ENCODE results near the gene PIK3R1.
"Not testable (repeated sequence)": the region's sequence is repeated elsewhere in the genome, so short reads cannot be mapped to it uniquely, and the experiment has no call there.

The PIK3R1 gene

GRCh38 chr5:68226546-68227073, 11.1 kb downstream of the PIK3R1 start:
- DNase-seq (ENCODE audit: low spot score) = no peak

DNA sequence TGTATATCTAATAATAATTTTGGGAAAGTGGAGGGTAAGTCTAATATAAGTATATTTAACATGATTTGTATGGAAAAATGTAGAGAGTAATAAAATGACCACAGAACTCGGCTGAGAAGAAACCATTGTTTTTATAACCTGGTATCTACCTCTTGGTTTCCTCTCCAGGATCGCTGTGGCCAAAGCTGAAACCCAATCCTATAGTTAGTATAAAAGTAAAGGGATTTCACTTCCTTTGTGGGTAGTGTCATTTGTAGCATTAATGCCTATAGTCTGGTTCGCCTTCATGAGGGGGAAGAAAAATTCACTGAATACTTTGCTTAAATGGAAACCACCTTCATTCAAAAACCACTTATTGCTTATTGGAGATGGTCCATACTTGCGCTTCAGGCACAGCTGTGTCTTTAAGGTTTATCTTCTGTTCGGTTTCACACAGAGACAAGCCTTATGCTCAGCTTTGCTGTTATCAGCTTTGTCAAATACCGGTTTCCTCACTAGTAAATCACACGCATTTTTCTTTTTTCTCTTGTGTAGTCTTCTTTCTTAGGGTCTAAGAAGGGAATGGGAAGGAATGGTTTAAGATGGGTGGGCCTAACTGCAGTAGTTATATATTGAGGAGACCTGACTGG, 12.1 kb downstream of the PIK3R1 start:
- no peak for DNase-seq (ENCODE audit: low spot score)

DNA sequence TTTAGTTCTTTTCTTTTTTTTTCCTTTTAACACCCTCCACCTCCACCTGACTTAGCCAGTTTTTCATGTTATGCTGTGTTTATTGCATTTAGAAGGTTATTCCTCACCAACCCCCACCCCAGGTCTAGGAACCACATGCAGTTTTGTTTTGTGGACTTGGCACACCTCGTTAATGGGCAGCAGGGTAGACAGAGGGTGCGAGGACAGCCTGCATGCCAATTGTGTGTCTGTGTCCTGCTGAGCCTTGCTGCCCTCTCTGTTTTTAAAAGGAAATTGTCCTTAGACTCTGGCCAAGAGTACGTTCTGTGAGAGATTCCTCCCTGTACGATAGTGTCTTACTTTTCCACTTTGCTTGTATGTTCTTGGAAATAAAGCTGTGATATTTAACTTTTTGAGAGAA, 13.9 kb downstream of the PIK3R1 start:
- DNase-seq (ENCODE audit: low spot score) = no peak

- DNase-seq (ENCODE audit: low spot score) = no peak
Observed at GRCh38 chr5:68230285-68230684, 14.7 kb downstream of the PIK3R1 start.

DNA sequence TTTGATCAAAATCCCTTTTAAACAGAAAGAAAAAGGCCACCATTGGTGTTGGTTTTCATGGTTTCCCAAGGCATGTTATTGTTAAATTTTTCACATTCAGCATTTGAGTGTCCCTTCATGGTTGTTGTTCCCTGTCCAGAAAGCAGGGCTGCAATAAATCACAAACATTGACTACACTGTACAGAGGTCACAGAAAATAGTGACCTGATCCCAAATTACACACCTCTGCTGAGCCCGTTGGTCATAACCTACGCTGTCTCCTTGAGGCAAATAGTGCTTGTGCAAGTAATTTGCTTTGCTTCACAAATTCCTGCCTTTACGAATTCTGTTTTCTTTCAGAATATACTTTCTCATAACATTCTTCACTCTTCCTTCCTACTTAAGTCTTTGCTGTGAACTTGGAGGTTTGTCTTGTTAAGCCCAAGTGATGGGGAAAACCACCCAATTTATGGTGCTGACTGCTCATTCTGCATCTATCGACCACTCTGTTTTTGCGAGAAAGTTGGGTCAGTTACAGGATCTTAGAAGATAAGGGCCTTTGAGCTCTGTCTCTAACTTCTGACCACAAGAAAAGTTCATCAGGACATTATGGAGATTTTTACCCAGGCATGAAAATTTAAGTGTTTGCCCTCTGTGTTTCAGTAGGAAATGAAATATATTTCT, 16.0 kb downstream of the PIK3R1 start:
- no peak for DNase-seq (ENCODE audit: low spot score)

GRCh38 chr5:68232277-68232676, 16.7 kb downstream of the PIK3R1 start:
- no peak for DNase-seq (ENCODE audit: low spot score)

GRCh38 chr5:68233075-68233474, 17.5 kb downstream of the PIK3R1 start:
- DNase-seq (ENCODE audit: low spot score) = no peak

DNA sequence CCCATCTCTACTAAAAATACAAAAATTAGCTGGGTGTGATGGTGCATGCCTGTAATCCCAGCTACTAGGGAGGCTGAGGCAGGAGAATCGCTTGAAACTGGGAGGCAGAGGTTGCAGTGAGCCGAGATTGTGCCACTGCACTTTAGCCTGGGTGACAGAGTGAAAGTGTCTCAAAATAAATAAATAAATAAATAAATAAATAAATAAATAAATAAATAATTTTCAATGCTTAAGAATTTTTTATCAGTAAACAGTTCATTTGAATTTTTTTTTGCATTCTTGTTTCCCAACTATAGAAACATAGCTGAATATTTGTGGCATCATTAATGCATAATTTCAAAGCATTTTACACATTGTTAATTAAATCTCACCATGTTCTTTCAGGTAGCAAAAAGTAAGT, 19.7 kb downstream of the PIK3R1 start:
- DNase-seq (ENCODE audit: low spot score) = not testable (repeated sequence)

- no peak for DNase-seq (ENCODE audit: low spot score)
Observed at GRCh38 chr5:68237715-68238114, 22.2 kb downstream of the PIK3R1 start.

GRCh38 chr5:68239487-68239886, 23.9 kb downstream of the PIK3R1 start:
- DNase-seq (ENCODE audit: low spot score) = peak; percentile 80

- DNase-seq (ENCODE audit: low spot score) = no peak
Observed at GRCh38 chr5:68240202-68240601, 24.6 kb downstream of the PIK3R1 start.

DNA sequence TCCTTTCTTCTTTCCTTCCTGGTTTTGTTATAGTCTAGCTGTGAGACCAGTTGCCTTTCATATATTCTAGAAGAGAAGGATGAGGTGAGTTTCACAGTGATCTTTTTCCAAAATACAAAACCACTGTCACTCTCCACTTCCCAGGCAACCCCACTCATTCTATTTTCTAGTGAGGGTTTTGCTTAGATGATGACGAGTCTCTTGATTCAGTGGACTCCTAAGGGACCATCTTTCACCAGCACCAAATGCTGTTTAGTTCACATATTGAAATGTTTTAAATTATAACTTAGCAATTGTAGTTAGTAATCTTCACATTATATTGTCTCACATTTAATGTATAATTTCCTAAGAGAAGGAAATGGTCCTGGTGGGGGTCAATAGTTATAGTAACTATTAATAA, 25.2 kb downstream of the PIK3R1 start:
- no peak for DNase-seq (ENCODE audit: low spot score)

- no peak for DNase-seq (ENCODE audit: low spot score)
Observed at GRCh38 chr5:68242743-68243142, 27.2 kb downstream of the PIK3R1 start.

- DNase-seq (ENCODE audit: low spot score) = no peak
Observed at GRCh38 chr5:68243251-68243650, 27.7 kb downstream of the PIK3R1 start.

GRCh38 chr5:68243681-68244080, 28.1 kb downstream of the PIK3R1 start:
- DNase-seq (ENCODE audit: low spot score) = no peak

DNA sequence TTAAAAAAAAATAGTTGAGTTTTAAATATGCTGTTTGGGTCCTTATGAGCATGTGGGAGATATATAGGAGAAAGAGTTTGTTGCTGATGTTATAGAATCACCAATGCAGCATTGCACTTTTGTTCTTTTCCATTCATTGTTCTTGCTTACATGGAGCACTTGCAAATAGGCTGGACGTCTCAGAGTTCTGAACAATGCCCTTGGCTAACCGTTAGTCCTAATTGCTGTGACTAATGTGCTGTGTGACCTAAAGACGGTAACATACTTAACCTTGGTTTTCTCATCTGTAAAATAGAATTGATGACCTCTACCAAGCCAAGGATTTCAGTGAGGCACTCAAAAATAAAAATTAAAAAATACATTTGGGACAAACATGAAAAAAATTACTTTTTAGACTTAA, 29.8 kb downstream of the PIK3R1 start:
- DNase-seq (ENCODE audit: low spot score) = peak; percentile 15

DNA sequence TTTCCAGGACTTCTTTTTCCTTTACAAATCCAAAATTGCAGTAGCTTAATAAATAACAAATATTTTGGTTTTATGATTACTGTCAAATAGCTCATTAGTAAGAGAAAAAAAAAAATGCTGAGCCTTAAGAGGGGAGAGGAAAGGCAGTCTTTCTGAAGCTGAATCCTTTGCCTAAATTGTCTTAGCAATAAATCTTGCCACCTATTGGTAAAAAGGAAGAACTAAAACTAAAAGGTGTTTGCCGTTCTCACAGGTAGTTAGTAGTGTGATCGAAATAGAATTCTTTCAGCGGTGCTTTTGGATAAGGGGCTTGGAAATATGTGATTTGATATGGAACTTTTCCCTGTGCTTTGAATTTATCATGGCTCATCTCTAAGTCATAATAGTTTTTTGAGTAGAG, 31.2 kb downstream of the PIK3R1 start:
- DNase-seq (ENCODE audit: low spot score) = no peak

DNA sequence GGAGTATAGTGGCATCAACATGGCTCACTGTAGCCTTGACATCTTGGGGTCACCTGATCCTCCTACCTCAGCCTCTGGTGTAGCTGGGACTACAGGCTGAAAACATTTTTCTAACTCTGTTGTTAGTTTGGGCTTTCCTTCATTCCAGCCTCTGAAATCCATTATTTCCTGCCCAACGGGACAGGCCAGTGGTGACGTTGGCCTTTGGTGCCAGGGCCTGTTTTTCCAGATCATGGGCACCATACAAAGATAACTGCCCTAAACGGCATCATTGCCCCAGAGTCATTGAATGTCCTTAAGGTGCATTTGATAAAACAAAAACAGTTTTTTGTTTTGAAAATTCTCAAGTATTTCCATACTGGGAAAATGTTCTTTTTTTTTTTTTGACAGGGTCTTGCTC, 32.1 kb downstream of the PIK3R1 start:
- no peak for DNase-seq (ENCODE audit: low spot score)

- no peak for DNase-seq (ENCODE audit: low spot score)
Observed at GRCh38 chr5:68248896-68249295, 33.3 kb downstream of the PIK3R1 start.

- DNase-seq (ENCODE audit: low spot score) = no peak
Observed at GRCh38 chr5:68249520-68249919, 34.0 kb downstream of the PIK3R1 start.

GRCh38 chr5:68250661-68251298, 35.2 kb downstream of the PIK3R1 start:
- no peak for DNase-seq (ENCODE audit: low spot score)

DNA sequence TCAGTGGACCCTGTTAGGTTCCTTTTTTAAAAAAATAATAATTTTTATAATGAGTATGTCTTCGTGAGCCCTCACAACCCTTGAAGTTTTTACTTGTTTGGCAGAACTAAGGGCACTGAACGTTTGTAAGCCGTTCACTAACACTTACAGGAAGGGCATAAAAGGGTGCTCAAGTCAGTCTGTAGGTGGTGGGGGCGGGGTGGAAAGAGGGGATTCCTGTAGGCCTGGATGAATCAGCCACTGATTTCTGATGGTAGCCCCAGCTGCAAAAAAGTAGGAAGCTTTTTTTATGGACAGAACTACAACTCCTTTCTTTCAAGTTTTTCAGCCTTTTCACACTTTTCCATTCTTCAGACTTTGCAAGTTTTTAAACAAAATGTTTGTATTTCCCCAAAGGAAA, 35.8 kb downstream of the PIK3R1 start:
- DNase-seq (ENCODE audit: low spot score) = no peak

DNA sequence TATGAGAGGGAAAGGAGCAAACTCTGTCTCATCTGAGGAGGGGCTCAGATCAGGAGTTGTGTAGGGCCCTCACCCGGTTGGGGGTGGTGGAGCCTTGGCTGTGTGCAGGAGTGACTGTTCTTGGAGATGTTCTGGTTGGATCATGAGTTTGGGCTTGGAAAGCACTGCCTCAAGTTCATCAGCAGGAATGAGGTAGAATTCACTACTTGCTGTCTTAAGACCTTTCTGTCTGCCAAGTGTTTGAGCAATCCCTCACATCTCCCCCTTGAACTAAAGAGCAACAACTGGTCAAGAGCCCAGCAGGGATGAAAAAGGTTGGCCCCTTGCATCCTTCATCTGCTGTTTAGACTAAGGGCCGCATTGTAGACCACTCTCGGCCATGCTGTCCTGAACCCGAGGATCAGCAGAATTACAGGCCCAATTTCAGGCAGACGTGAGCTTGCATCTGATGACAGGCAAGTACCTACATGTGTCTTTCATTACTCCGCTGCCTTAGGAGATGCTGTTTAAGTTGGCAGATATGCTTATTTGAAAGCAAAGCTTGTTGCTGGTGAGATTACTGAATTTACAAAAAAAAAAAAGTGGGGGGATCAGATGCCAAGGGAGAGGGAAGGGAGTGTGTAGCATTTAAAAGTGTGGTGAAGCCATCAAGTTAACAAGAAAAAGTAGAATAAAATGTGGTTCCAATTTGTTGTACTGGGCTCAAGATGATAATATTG, 36.4 kb downstream of the PIK3R1 start:
- DNase-seq (ENCODE audit: low spot score) = no peak
